ENCODE results near the gene TNFSF10. TPM values are rescaled to one million over a fixed set of nuclear protein-coding genes. Genes with fewer than 3 reads are reported as not detected.

The TNFSF10 gene
- total RNA-seq, 4 donors from 2014 or later = 23.3 to 31.4 (median 27.7) TPM

GRCh38 chr3:172464306-172464705 lies 58.9 kb downstream of the TNFSF10 start:
- Histone ChIP-seq H3K27ac (replicated peaks in 1 of 4) (no peak overlapping the region), H3K9me3 (no peaks in the 10 kb centered on the region), H3K27me3 (no peaks in the 10 kb centered on the region), H3K36me3 (no peaks in the 10 kb centered on the region), H3K4me1 (peaks cover 0 to 10% (median 8%) of the 10 kb centered on the region in 4 donors), H3K4me3 (no peak overlapping the region)
- no peak for DNase-seq (ENCODE audit: extremely low spot score)
- WGBS = 93% methylated on average over 6 of the region's 6 CpGs
- intact Hi-C loops (cut with DNase I) = loop anchor here (10.0 kb wide), 1 partner anchor 100 kb away; no protein-coding TSS in a partner anchor
- TF ChIP-seq EP300 (IDR thresholded peaks at IDR 0.05) (no peak), POLR2A (IDR thresholded peaks at IDR 0.05; ENCODE audit: low read depth) (no peak), POLR2AphosphoS5 (IDR thresholded peaks at IDR 0.05) (no peak), CTCF (IDR thresholded peaks at IDR 0.05) (no peak)

GRCh38 chr3:172461530-172462138 lies 61.6 kb downstream of the TNFSF10 start:
- H3K4me3 ChIP-seq = no peak overlapping the region

GRCh38 chr3:172456404-172456803 lies 66.8 kb downstream of the TNFSF10 start:
- intact Hi-C loops (cut with DNase I) = no loop called here
- H3K36me3 ChIP-seq = no peaks in the 10 kb centered on the region
- TF ChIP-seq POLR2A (IDR thresholded peaks at IDR 0.05; ENCODE audit: low read depth) = no peak
- TF ChIP-seq CTCF (IDR thresholded peaks at IDR 0.05) = no peak
- TF ChIP-seq POLR2AphosphoS5 (IDR thresholded peaks at IDR 0.05) = no peak
- TF ChIP-seq EP300 (IDR thresholded peaks at IDR 0.05) = no peak
- H3K4me3 ChIP-seq = no peak overlapping the region
- no peak for DNase-seq (ENCODE audit: extremely low spot score)
- no peaks in the 10 kb centered on the region for H3K9me3 ChIP-seq
- 97% methylated on average over 3 of the region's 3 CpGs for WGBS
- H3K27me3 ChIP-seq = peaks cover 0 to 14% (median 0%) of the 10 kb centered on the region in 4 donors
- H3K27ac ChIP-seq (replicated peaks in 1 of 4) = no peak overlapping the region
- H3K4me1 ChIP-seq = peaks cover 0 to 8% (median 5%) of the 10 kb centered on the region in 4 donors

More at GRCh38 chr3:172461530-172462138, 61.6 kb downstream of the TNFSF10 start:
- Histone ChIP-seq H3K27me3 (peaks cover 0 to 6% (median 0%) of the 10 kb centered on the region in 4 donors), H3K4me1 (peaks cover 0 to 10% (median 8%) of the 10 kb centered on the region in 4 donors), H3K27ac (replicated peaks in 1 of 4) (no peak overlapping the region), H3K36me3 (no peaks in the 10 kb centered on the region), H3K9me3 (no peaks in the 10 kb centered on the region)
- intact Hi-C loops (cut with DNase I) = loop anchor here (10.0 kb wide), 1 partner anchor 97 kb away; no protein-coding TSS in a partner anchor
- peak; percentile 51 to 83 (median 67) for TF ChIP-seq CTCF (IDR thresholded peaks at IDR 0.05)
- no peak for TF ChIP-seq POLR2AphosphoS5 (IDR thresholded peaks at IDR 0.05)
- no peak for TF ChIP-seq EP300 (IDR thresholded peaks at IDR 0.05)
- no peak for TF ChIP-seq POLR2A (IDR thresholded peaks at IDR 0.05; ENCODE audit: low read depth)
- 46% methylated on average over 5 of the region's 5 CpGs for WGBS
- DNase-seq (ENCODE audit: extremely low spot score) = no peak

Small RNAs within 50 kb of the gene (small RNA-seq; reads per million reads assigned to genes)
- 0 reads per million in 3 donors for gene AC007919.1

Other genes starting within 250 kb of the TNFSF10 start
- not detected for gene GHSR, start 75.0 kb downstream of the TNFSF10 start, total RNA-seq
- gene NCEH1, start 187.6 kb upstream of the TNFSF10 start, total RNA-seq = 10 to 100 TPM in 1 of 4 donors, 1 to 10 TPM in 3; 3.0 to 11.6 (median 3.7) TPM
- 1 to 10 TPM; 7.3 to 8.7 (median 7.9) TPM for gene ECT2, start 227.3 kb upstream of the TNFSF10 start, total RNA-seq

Measured in esophagus muscularis mucosa (tissue), 4 donors.